GM18511 (cell line): ENCODE measurements around the gene WWOX.
"Not testable (repeated sequence)": the region's sequence is repeated elsewhere in the genome, so short reads cannot be mapped to it uniquely, and the experiment has no call there.

ENCODE experiments used
- ATAC-seq: cut with Tn5 transposase; IDR thresholded peaks from one replicate; pipeline ENCODE4 v1.9.1; 2021; ENCODE audit warnings: mild to moderate bottlenecking, moderate library complexity; ENCODE audit not compliant: unreplicated experiment

The WWOX gene

GRCh38 chr16:78593352-78593751 lies 493.9 kb downstream of the WWOX start:
- ATAC-seq = no peak

GRCh38 chr16:78594191-78594590 lies 494.7 kb downstream of the WWOX start:
- no peak for ATAC-seq

- ATAC-seq = no peak
Measured at GRCh38 chr16:78596348-78596995, 497.0 kb downstream of the WWOX start.

GRCh38 chr16:78596996-78597422 lies 497.6 kb downstream of the WWOX start:
- ATAC-seq = no peak

GRCh38 chr16:78597809-78598570 lies 498.5 kb downstream of the WWOX start:
- no peak for ATAC-seq

GRCh38 chr16:78599271-78599670 lies 499.8 kb downstream of the WWOX start:
- no peak for ATAC-seq

- not testable (repeated sequence) for ATAC-seq
Measured at GRCh38 chr16:78604423-78605062, 505.1 kb downstream of the WWOX start.

- no peak for ATAC-seq
Measured at GRCh38 chr16:78605548-78606101, 506.2 kb downstream of the WWOX start.

- no peak for ATAC-seq
Measured at GRCh38 chr16:78606545-78606944, 507.1 kb downstream of the WWOX start.

GRCh38 chr16:78607022-78607421 lies 507.6 kb downstream of the WWOX start:
- ATAC-seq = no peak

- no peak for ATAC-seq
Measured at GRCh38 chr16:78607465-78607864, 508.0 kb downstream of the WWOX start.

GRCh38 chr16:78608305-78608776 lies 508.9 kb downstream of the WWOX start:
- ATAC-seq = no peak

GRCh38 chr16:78609402-78610274 lies 510.2 kb downstream of the WWOX start:
- ATAC-seq = no peak

GRCh38 chr16:78611318-78611717 lies 511.9 kb downstream of the WWOX start:
- no peak for ATAC-seq

GRCh38 chr16:78619811-78620210 lies 520.4 kb downstream of the WWOX start:
- no peak for ATAC-seq

- ATAC-seq = no peak
Measured at GRCh38 chr16:78620291-78620690, 520.8 kb downstream of the WWOX start.

GRCh38 chr16:78623796-78624195 lies 524.3 kb downstream of the WWOX start:
- ATAC-seq = no peak

- no peak for ATAC-seq
Measured at GRCh38 chr16:78624366-78624765, 524.9 kb downstream of the WWOX start.

GRCh38 chr16:78628461-78629045 lies 529.1 kb downstream of the WWOX start:
- no peak for ATAC-seq

- no peak for ATAC-seq
Measured at GRCh38 chr16:78629173-78629572, 529.7 kb downstream of the WWOX start.
